ENCODE results near the gene NEURL4. TPM values are rescaled to one million over a fixed set of nuclear protein-coding genes. Genes with fewer than 3 reads are reported as not detected.
A peak's percentile ranks its signal among the peaks of the same experiment; 100 is the strongest.

Gene NEURL4
- total RNA-seq, 1 donor from 2014 or later, result 30.8 TPM

DNA sequence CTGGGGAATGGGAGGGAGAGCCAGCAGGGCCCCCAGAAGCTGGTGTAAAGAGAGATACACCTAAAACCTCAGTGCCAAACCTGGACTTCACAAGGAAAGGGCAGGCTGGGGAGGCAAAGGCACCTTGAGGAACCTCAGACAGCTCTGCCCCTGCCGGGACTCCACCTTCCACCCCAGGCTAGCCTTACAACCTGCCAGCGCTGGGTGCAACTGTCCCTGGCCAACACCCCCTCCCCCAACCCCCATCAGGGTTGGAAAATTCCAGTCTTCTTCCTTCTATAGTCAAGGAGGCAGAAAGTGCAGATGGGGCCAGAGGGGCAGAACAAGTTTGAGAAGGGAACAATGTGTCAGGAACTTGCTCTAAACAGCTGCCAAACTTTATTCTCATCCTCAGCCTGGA is 36.9 kb downstream of the NEURL4 start:
- ATAC-seq, result no peak
- DNase-seq (ENCODE audit: missing footprints), result no peak
- intact Hi-C loops (cut with DNase I), result loop anchor here (1.0 kb wide), 1 partner anchor 10 kb away; no protein-coding TSS in a partner anchor

DNA sequence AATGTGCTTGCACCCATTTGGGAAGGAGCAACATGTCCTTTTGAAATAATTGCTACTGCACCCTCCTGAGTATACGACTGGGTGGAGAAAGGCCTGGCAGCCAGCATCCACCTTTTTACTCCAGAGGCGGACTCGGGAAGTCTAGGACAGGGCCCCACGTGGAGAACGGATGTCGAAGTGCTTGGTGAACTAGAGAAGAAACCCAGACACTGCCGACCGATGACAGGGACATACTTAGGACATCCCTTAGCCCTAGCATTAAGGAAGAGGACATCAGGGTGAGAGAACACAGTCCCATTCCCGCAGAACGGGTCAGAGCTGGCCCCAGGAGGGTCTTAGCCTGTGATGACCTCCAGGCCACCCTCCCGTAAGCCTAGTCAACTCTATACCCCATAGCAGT is 38.5 kb downstream of the NEURL4 start:
- no peak for DNase-seq (ENCODE audit: missing footprints)
- no peak for ATAC-seq

DNA sequence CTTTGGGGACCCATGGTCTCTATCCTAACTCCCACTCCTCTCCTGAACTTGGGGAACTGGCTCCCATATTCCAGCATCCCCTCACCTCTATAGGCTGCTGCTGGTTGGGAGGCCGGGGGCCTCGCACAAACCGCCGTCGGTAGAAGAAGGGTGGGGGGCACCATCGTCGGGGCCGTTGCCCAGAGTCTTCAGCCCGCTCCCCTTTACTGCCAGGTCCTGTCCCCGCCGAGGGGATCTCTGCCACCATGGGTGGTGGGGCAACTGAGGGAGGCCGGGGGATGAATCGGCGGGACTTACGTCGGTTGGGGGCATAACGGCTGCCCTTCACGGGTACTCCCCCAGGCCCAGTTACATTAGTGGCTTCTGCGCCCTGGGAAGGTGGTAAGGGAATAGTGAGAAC is 39.0 kb downstream of the NEURL4 start:
- ATAC-seq (peak; percentile 2), DNase-seq (ENCODE audit: missing footprints) (no peak)
- intact Hi-C loops (cut with DNase I), result no loop called here

More for the DNA sequence above, 38.5 kb downstream of the NEURL4 start:
- intact Hi-C loops (cut with DNase I), result no loop called here

DNA sequence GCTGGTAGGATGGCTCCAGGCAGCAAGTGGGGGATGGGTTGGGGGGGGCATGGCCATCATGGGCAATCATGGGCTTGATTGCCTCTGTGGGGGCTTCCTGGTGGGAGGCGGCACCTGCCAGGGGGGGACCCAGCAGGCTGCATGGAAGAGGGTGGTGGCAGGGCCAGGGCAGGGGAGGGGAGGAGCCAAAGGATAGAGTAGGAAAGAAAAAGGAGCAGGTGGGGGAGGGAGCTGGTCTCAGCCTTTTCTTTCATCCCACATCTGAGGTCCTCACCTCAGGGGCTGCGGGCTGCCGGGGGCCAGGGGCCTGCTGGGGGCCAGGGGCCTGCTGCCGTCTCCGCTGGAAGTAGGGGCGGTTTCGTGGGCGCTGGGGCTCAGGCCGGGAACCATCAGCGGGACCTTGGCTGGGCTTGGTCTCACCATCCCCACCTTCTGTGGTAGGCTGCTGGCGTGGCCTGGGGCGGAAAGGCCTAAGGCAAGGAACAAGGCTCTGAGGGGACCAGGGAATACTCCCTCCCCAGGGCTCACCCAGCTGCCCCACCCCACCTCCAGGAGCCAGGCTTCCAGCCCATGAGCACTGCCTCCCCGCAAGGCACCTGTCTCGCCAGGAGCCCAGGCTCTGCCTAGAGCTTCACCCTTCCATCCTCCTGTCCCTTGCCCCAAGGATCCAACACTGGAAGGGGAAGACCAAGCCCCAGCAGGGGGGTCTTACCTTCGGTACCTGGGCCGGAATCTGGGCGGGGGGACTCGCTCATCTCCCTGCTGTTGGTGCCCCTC is 39.7 kb downstream of the NEURL4 start:
- DNase-seq (ENCODE audit: missing footprints), result no peak
- intact Hi-C loops (cut with DNase I), result no loop called here

DNA sequence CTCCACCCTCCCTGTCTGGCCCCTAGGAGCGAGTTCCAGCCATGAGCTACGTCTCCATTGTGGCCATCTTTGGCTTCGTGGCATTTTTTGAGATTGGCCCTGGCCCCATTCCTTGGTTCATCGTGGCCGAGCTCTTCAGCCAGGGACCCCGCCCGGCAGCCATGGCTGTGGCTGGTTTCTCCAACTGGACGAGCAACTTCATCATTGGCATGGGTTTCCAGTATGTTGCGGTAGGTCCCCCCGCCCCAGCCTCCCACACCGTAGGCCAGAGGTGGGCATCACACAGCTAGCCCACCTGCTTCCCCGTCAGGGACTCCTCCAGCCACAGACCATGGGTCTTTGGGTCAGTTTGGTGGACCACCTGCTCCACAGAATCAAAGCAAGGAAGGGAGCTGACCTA is 43.5 kb downstream of the NEURL4 start:
- ATAC-seq (no peak), DNase-seq (ENCODE audit: missing footprints) (no peak)
- intact Hi-C loops (cut with DNase I), result no loop called here

More for the DNA sequence above, 39.7 kb downstream of the NEURL4 start:
- ATAC-seq, result peak; percentile 23

DNA sequence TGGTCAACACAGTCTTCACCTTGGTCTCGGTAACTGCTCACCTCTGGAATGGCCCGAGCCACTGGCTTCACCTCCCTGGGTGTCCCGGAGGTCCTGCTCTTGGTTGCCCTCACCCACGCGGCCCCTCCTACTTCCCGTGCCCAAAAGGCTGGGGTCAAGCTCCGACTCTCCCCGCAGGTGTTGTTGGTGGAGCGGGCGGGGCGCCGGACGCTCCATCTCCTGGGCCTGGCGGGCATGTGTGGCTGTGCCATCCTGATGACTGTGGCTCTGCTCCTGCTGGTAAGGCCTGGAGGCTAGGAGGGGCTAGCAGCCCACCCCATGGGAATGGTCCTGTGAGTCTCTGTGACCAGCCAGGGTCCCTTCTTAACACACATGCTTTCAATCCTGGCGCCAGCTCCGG is 44.2 kb downstream of the NEURL4 start:
- DNase-seq (ENCODE audit: missing footprints), result no peak
- intact Hi-C loops (cut with DNase I), result no loop called here
- no peak for ATAC-seq

DNA sequence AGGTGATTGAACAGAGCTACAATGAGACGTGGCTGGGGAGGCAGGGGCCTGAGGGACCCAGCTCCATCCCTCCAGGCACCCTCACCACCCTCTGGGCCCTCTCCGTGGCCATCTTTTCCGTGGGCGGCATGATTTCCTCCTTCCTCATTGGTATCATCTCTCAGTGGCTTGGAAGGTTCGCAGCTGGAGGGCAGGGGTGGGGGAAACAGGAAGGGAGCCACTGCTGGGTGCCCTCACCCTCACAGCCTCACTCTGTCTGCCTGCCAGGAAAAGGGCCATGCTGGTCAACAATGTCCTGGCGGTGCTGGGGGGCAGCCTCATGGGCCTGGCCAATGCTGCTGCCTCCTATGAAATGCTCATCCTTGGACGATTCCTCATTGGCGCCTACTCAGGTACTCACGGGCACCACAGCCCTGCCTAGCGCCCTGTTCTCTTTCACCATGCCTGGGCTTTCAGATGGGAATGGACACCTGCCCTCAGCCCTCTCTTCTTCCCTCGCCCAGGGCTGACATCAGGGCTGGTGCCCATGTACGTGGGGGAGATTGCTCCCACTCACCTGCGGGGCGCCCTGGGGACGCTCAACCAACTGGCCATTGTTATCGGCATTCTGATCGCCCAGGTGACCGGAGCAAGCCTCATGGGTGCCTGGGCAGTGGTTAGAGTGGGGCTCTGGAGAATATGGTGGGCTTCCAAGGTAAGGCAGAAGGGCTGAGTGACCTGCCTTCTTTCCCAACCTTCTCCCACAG is 45.5 kb downstream of the NEURL4 start:
- DNase-seq (ENCODE audit: missing footprints) (no peak), ATAC-seq (no peak)
- intact Hi-C loops (cut with DNase I), result no loop called here

DNA sequence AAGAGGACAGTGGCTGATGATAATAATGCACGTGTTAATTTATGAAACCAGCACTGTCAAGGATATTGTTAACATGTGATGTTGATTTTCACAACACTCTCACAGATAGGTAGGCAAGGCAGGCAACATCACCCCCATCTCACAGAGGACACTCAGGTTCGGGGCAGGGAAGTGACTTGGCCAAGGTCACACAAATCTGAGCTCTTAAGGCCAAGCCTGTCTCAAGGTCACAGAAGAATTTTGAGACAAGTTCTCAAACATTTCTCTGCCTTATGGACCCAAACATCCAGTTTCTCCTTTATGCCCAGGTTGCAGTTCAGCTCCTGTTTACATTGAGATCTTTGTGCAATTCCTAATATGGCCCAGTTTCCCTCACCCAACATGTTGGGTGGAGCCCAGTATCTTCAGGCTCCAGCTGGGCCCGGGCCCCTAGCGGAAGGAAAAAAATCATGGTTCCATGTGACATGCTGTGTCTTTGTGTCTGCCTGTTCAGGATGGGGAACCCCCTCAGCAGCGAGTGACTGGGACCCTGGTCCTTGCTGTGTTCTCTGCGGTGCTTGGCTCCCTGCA is 46.3 kb downstream of the NEURL4 start:
- intact Hi-C loops (cut with DNase I), result loop anchor here (1.0 kb wide), 1 partner anchor 9 kb away; no protein-coding TSS in a partner anchor
- no peak for ATAC-seq

DNA sequence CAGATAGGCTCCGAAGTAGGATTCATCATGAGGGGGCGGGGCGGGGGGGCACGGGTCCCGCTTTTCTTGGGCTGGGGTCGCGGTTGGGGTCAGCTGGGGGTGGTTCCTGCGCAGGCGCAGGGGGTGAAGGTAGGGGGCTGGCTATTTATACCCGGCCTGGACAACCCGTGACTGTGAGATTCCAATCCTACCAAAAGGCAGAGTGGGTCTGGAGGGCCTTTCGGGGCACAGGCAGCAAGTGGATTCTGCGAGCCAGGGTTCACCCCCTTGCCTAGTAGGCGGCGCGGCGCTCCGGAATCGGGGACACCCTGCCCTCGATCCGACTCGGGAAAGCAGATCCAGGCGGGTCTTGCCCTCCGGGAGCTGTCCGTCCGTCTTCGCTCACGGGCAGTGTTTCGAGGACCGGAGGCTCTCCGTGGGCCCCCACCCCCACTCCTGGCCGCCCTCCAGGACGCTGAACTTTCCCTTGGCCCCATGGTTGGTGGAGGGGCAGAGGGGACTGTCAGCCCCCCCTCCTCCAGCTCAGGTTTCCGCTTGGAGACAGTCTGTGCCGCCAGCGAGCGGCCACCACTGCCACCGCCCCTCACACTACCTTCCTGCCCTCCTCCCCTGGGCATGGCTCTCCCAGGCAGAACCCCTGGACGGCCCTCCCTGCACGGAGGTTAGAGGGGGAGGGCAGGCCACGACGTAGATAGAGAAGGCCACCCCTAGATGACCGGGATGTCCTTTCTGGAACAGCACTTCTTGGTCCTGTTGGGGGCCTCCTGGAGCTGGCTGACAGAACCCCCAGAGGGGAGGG is 47.0 kb downstream of the NEURL4 start:
- intact Hi-C loops (cut with DNase I), result loop anchor here (1.0 to 2.0 kb wide), 4 partner anchors 10 to 65 kb away; partner anchors contain the start of genes ELP5 and GABARAP

More for the DNA sequence above, 46.3 kb downstream of the NEURL4 start:
- no peak for DNase-seq (ENCODE audit: missing footprints)

DNA sequence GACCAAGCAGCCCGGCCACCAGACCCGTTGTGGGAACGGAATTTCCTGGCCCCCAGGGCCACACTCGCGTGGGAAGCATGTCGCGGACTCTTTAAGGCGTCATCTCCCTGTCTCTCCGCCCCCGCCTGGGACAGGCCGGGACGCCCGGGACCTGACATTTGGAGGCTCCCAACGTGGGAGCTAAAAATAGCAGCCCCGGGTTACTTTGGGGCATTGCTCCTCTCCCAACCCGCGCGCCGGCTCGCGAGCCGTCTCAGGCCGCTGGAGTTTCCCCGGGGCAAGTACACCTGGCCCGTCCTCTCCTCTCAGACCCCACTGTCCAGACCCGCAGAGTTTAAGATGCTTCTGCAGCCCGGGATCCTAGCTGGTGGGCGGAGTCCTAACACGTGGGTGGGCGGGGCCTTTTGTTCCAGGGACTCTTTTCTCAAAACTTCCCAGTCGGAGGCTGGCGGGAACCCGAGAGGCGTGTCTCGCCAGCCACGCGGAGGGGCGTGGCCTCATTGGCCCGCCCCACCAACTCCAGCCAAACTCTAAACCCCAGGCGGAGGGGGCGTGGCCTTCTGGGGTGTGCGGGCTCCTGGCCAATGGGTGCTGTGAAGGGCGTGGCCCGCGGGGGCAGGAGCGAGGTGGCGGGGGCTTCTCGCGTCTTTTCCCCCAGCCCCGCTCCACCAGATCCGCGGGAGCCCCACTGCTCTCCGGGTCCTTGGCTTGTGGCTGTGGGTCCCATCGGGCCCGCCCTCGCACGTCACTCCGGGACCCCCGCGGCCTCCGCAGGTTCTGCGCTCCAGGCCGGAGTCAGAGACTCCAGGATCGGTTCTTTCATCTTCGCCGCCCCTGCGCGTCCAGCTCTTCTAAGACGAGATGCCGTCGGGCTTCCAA is 47.8 kb downstream of the NEURL4 start, which contains the start of gene SLC2A4:
Gene SLC2A4, plus strand, starts transcription at position 645 of the 879 bp plus-strand sequence. Its CDS starts 217 bp downstream, at position 862.
- ATAC-seq, result peak; percentile 84
- intact Hi-C loops (cut with DNase I), result loop anchor here (1.0 to 2.0 kb wide), 3 partner anchors 29 to 65 kb away; partner anchors contain the start of genes ELP5 and GABARAP
- DNase-seq (ENCODE audit: missing footprints), result peak; percentile 97

More for the DNA sequence above, 47.0 kb downstream of the NEURL4 start:
- peak; percentile 83 for DNase-seq (ENCODE audit: missing footprints)
- ATAC-seq, result peak; percentile 67

DNA sequence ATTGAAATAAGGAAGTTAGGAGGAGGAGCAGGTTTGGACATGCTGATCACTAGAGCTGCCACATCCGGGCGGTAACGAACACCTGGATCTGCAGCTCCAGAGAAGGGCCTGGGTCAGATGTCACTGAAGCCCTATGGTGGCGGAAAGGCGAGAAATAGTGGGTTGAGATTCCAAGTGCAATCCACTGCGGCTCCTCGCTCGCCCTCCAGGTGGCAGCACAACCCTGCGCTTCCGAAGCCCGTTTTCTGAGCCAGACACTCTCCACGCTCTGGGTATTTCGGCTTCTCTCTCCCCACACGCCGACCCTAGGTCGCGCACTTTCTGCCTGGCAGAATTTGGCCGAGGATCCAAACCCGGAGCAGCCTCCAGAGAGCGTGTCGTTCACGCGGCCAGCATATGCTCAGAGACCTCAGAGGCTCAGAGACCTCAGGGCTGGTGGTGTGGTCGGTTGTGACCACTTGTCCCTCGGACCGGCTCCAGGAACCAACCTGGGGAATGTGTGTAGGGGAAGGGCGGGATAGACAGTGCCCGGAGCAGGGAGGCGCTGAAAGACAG is 48.5 kb downstream of the NEURL4 start:
- peak; percentile 87 for DNase-seq (ENCODE audit: missing footprints)
- intact Hi-C loops (cut with DNase I), result loop anchor here (1.0 to 2.0 kb wide), 4 partner anchors 16 to 66 kb away; partner anchors contain the start of genes ELP5 and GABARAP
- peak; percentile 68 for ATAC-seq

DNA sequence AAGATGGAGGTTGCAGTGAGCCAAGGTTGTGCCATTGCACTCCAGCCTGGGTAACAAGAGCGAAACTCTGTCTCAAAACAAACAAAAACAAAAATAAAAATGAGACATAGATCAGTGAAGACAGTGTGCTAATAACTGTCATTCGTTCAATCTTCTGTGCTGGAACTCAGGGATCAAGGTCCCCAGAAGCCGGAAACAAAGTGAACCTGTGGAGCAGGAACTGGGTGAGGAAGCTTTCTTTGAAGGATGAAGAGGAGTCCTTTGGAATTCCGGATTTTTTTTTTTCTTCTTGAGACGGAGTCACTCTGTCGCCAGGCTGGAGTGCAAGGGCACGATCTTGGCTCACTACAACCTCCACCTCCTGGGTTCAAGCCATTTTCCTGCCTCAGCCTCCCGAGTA is 49.7 kb downstream of the NEURL4 start:
- intact Hi-C loops (cut with DNase I), result no loop called here
- ATAC-seq, result no peak
- DNase-seq (ENCODE audit: missing footprints), result no peak

DNA sequence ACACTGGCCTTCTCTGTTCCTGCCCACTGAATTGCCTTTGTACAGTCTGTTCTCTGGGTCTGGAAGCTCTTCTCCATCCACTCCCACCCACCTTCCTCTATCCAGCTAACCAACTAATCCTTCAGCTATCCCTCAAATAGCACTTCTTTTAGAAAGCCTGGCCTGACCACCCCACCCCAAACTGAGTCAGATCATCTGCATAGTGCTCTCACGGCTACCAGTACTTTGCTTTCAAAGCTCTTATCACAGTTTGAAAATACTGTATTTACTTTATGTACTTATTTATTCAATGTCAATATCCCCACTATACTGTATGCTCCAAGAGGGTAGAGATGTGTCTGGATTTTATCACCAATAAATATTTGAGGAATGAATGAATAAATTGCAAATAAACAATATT is 62.4 kb downstream of the NEURL4 start:
- DNase-seq (ENCODE audit: missing footprints) (no peak), ATAC-seq (no peak)
- intact Hi-C loops (cut with DNase I), result no loop called here

Measured in Right ventricle myocardium inferior (tissue), 1 donor.